T1000 (cell line): ENCODE data around the gene CEACAM4.
"Not testable (repeated sequence)": the region's sequence is repeated elsewhere in the genome, so short reads cannot be mapped to it uniquely, and the experiment has no call there.

ENCODE experiments used
- DNase-seq: peaks from one replicate; lab custom pipeline; 2025; ENCODE audit warnings: mixed read lengths; lab: John Stamatoyannopoulos, UW

CEACAM4 gene

GRCh38 chr19:41584931-41585330 lies 41.9 kb downstream of the CEACAM4 start:
- DNase-seq, result no peak

GRCh38 chr19:41584260-41584810 lies 42.5 kb downstream of the CEACAM4 start:
- DNase-seq, result no peak

- DNase-seq, result not testable (repeated sequence)
These were observed 44.2 kb downstream of the CEACAM4 start for GRCh38 chr19:41582577-41583182.

- not testable (repeated sequence) for DNase-seq
These were observed 45.8 kb downstream of the CEACAM4 start for GRCh38 chr19:41581068-41581467.

- no peak for DNase-seq
These were observed 48.0 kb downstream of the CEACAM4 start for GRCh38 chr19:41578886-41579285.

- no peak for DNase-seq
These were observed 49.0 kb downstream of the CEACAM4 start for GRCh38 chr19:41577833-41578232.

GRCh38 chr19:41577144-41577830 lies 49.6 kb downstream of the CEACAM4 start:
- no peak for DNase-seq

GRCh38 chr19:41575998-41576397 lies 50.9 kb downstream of the CEACAM4 start, which contains the start of gene CEACAM21:
CEACAM21 (plus strand) TSS chr19:41576166; CDS start chr19:41576275, 109 bp downstream.
- DNase-seq, result no peak

- DNase-seq, result peak; percentile 14
These were observed 56.2 kb downstream of the CEACAM4 start for GRCh38 chr19:41570639-41571112.

GRCh38 chr19:41570179-41570578 lies 56.7 kb downstream of the CEACAM4 start:
- DNase-seq, result no peak

- no peak for DNase-seq
These were observed 57.3 kb downstream of the CEACAM4 start for GRCh38 chr19:41569481-41570150.
